Epithelial cell of esophagus (primary cell): Measurements from ENCODE around the gene CCDC28A.

ENCODE experiments used
- DNase-seq: peaks from one replicate; pipeline ENCODE4 v3.0.0; 2010; ENCODE audit warnings: low read depth
- H3K4me3 ChIP-seq: 2 replicates; pipeline ENCODE4 v1.5.1; 2011; ENCODE audit warnings: mild to moderate bottlenecking, low read length, control low read depth
- CTCF ChIP-seq: IDR thresholded peaks from 2 replicates; pipeline ENCODE4 v1.5.1; 2011; ENCODE audit warnings: low read depth, mild to moderate bottlenecking, low read length, control low read depth, inconsistent platforms; ENCODE audit not compliant: insufficient read depth; ENCODE audit errors: missing control alignments

CCDC28A gene

GRCh38 chr6:138815797-138816528, 42.4 kb downstream of the CCDC28A start:
- DNase-seq, result peak; percentile 75
- no peak overlapping the region for H3K4me3 ChIP-seq
- TF ChIP-seq CTCF, result peak; percentile 76

DNA sequence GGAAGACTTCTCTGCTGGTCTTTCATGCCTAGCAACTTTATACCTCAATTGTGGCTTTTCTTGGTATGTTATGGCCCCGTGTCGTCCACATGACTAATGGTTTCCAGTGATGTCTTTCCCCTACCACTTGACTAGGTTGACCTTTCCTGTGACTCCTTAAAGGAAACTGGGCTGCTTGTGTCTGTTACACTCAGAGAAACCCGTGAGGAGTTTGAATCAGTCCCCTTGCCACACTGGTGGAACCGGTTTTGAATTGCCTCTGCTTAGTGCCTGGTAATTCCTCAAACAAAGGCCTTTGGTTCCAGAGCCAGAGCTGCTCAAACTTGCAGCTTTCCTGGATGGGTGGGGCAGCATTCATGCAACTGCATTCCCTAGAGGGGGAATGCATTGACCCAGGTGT, 44.2 kb downstream of the CCDC28A start:
- TF ChIP-seq CTCF, result no peak
- H3K4me3 ChIP-seq, result no peak overlapping the region
- DNase-seq, result peak; percentile 100

DNA sequence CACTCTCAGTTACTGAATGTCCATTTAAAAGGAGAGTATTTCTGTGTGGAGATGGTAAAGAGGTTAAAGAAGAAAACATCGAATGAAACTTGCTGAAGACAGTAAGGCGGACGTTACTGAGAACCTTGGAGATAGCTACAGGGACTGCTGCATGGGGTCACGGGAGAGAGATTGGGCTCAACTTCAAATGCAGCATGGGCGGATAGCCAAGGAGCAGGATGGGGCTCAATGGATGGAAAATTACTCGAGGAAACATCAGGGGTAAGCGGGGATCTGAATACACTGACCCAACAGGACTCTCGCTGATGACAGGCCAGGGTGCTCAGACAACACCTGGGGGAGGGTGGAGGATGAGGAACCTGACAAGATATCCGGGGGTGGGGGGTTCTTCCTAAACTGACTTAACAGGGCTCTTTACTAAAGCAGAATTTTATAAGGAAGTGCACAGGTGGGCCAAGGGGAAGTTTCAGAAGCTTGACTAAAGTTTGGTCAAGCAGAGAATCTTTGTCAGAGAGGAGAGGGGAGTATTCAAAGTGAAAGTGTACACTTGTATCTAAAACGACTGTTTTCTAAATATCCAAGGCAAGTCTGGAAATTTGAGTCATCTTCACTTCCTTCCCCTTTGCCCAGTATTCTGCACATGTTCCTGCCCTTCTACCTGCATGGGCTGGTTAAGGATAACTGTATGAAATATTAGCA, 45.1 kb downstream of the CCDC28A start:
- no peak for TF ChIP-seq CTCF
- DNase-seq, result peak; percentile 47
- no peak overlapping the region for H3K4me3 ChIP-seq

DNA sequence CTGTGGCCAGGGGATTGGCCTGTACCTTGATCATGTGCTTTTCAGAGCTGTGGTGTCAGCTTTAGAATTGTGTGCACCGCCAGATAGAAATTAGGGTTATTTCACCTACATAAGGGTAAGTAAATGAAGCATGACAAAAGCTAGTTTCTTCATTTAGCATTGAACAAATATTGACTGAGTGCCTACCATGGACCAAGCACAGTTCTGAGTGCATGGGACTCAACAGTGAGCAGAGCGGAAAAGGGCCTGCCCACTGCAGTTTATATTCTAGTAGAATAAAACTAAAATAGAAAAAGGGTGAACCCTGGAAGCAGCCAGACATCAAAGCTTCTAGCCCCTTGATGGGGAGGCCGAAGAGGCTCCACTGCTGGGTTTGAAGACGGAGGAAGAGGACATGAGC, 48.0 kb downstream of the CCDC28A start:
- H3K4me3 ChIP-seq, result no peak overlapping the region
- no peak for TF ChIP-seq CTCF
- no peak for DNase-seq

GRCh38 chr6:138824482-138825144, 51.0 kb downstream of the CCDC28A start:
- DNase-seq, result peak; percentile 59
- H3K4me3 ChIP-seq, result no peak overlapping the region
- TF ChIP-seq CTCF, result no peak

DNA sequence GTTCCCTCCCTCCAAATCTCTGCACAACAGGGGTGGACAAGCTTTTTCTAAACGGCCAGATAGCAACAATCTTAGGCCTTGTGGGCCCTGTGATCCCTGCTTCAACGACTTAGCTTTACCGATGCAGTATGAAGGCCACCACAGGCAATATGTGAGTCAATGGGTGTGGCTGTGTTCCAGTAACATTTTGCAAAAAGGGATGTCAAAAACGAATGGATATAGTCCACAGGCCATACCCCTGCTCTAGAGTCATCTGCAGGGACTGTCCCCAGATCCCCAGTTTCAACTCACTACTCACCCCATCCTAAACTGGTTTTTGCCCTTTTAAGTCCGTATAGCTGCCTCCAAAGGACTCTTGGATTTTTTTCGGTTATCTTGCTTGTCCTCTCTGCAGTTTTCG, 56.7 kb downstream of the CCDC28A start:
- TF ChIP-seq CTCF, result no peak
- H3K4me3 ChIP-seq, result no peak overlapping the region
- DNase-seq, result no peak
